Chondrocyte (in vitro differentiated cells): Measurements from ENCODE around the gene TCERG1L. TPM values are rescaled to one million over a fixed set of nuclear protein-coding genes. Genes with fewer than 3 reads are reported as not detected.

Source experiments
- DNase-seq: peaks from one replicate; pipeline ENCODE4 v3.0.0; 2021; ENCODE audit warnings: mixed read lengths, low spot score
- H3K27ac Mint-ChIP-seq: one replicate; pipeline ENCODE4 v1.8.0; 2021; ENCODE audit warnings: mild to moderate bottlenecking, moderate library complexity, mixed read lengths; ENCODE audit not compliant: unreplicated experiment
- H3K27me3 Mint-ChIP-seq: 2 replicates; pipeline ENCODE4 v1.8.0; 2021; ENCODE audit warnings: low read depth, mixed read lengths
- H3K36me3 Mint-ChIP-seq: 2 replicates; pipeline ENCODE4 v1.8.0; 2021; ENCODE audit warnings: low read depth, mixed read lengths
- H3K4me1 Mint-ChIP-seq: 2 replicates; pipeline ENCODE4 v1.8.0; 2021; ENCODE audit warnings: low read depth, mild to moderate bottlenecking, mixed read lengths
- H3K4me3 Mint-ChIP-seq: one replicate; pipeline ENCODE4 v1.8.0; 2021; ENCODE audit warnings: mild to moderate bottlenecking, moderate library complexity, mixed read lengths; ENCODE audit not compliant: unreplicated experiment
- H3K9me3 Mint-ChIP-seq: 2 replicates; pipeline ENCODE4 v1.8.0; 2021; ENCODE audit warnings: low read depth, mixed read lengths
- total RNA-seq: library from RNA; stranded (reverse); gene quantifications from 3 replicates; pipeline ENCODE4 v1.2.1, GENCODE V29; 2021
- TF ChIP-seq, protein P1 (sequence below): fragments of 200-600 bp; sonication (generic); IDR thresholded peaks from 2 replicates; pipeline ENCODE4 v1.5.0; 2021; ENCODE audit warnings: antibody characterized with exemption, mild to moderate bottlenecking, moderate library complexity

TCERG1L gene
- total RNA-seq, 1 donor from 2014 or later = not detected

DNA sequence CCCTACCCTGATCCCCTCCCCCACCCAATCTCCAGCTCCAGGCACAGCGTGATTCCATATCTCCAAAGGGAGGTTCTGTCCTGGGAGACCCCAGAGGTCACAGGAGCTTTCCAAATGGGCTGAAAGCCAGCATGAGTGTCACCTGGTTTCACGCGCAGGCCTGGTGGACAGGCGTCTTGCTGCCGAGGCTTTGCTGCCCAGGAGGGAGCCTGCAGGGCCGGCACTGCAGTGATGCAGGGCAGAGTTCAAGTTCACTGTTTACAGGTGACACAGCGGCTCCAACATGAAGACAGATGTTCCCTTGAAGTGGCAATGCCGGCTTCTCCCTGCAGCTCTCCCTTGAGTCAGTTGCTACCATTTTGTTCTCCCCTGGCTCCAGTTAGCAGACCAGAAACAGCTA, 104.3 kb downstream of the TCERG1L start:
- no peaks in the 10 kb centered on the region for H3K4me1 Mint-ChIP-seq
- peaks cover 10% of the 10 kb centered on the region for H3K9me3 Mint-ChIP-seq
- H3K27me3 Mint-ChIP-seq = no peaks in the 10 kb centered on the region
- H3K4me3 Mint-ChIP-seq = no peak overlapping the region
- no peak overlapping the region for H3K27ac Mint-ChIP-seq
- no peaks in the 10 kb centered on the region for H3K36me3 Mint-ChIP-seq
- DNase-seq = no peak
- TF ChIP-seq, protein P1, sequence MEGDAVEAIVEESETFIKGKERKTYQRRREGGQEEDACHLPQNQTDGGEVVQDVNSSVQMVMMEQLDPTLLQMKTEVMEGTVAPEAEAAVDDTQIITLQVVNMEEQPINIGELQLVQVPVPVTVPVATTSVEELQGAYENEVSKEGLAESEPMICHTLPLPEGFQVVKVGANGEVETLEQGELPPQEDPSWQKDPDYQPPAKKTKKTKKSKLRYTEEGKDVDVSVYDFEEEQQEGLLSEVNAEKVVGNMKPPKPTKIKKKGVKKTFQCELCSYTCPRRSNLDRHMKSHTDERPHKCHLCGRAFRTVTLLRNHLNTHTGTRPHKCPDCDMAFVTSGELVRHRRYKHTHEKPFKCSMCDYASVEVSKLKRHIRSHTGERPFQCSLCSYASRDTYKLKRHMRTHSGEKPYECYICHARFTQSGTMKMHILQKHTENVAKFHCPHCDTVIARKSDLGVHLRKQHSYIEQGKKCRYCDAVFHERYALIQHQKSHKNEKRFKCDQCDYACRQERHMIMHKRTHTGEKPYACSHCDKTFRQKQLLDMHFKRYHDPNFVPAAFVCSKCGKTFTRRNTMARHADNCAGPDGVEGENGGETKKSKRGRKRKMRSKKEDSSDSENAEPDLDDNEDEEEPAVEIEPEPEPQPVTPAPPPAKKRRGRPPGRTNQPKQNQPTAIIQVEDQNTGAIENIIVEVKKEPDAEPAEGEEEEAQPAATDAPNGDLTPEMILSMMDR = no peak

DNA sequence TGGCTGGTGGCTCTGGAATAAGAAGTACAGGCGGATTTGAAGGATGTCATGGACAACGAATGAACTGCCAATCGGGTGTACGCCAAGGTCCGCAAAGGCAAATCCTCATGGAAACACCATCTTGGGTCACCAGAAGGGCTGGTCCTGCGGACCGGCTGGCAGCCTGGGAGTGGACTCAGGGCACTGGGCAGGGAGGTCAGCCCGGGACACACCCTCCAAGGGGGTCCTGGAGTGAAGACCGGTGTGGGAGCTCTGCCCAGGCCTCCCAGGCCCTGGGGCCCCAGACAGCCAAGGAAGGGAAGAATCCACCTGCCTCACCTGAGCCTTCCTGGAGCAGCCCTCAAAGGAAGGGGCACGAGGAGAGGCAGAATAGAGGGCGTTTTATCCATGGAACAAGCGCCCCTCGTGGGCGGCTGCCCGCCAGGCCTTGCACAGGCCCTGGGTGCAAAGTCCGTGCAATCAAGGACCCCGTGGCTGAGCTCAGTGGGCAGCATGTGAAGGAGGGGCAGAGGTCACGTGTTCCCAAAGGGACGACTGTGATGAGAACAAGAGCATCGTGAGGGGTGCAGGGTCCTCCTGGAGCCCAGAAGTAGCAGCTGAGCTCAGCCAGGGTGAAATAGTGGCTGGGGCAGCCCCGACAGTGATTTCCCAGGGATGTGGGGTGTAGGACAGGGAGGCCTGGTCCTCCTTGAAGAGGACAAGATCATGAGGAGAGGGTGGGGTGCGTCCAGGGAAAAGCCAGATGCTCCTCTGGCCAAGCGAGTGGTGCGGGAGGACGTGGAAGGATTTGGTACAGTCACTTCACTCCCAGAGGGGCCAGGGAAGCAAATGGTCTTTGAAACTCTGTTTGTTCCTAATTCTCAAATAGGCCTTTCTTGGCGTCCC, 105.2 kb downstream of the TCERG1L start:
- Mint-ChIP-seq H3K27me3 (no peaks in the 10 kb centered on the region), H3K4me3 (no peak overlapping the region), H3K27ac (no peak overlapping the region), H3K4me1 (no peaks in the 10 kb centered on the region), H3K9me3 (peaks cover 16% of the 10 kb centered on the region), H3K36me3 (no peaks in the 10 kb centered on the region)
- TF ChIP-seq, protein P1 = no peak
- no peak for DNase-seq

DNA sequence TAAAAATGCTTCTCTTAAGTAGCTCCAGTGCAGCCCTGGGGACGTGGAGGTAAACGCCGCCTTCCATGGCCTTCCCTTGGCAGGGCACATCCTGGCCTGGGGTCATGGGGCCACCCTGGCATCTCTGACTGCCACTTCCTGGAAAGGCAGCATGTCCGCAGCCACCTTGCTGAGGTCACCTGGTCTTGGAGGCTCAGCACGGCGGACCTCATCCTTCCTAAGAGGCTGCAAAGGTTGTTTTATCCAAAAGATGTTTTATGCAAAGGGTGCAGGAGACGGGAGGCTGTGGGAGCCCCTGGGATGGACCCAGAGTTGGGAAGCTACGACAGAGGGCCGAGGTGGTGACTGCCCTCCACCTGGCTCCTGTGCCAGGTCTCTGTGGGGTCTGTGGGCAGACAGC, 106.0 kb downstream of the TCERG1L start:
- no peaks in the 10 kb centered on the region for H3K36me3 Mint-ChIP-seq
- H3K4me1 Mint-ChIP-seq = no peaks in the 10 kb centered on the region
- TF ChIP-seq, protein P1 = no peak
- H3K27ac Mint-ChIP-seq = no peak overlapping the region
- no peak overlapping the region for H3K4me3 Mint-ChIP-seq
- H3K9me3 Mint-ChIP-seq = peaks cover 22% of the 10 kb centered on the region
- H3K27me3 Mint-ChIP-seq = no peaks in the 10 kb centered on the region
- no peak for DNase-seq

- Mint-ChIP-seq H3K4me3 (no peak overlapping the region), H3K4me1 (no peaks in the 10 kb centered on the region), H3K27me3 (no peaks in the 10 kb centered on the region), H3K36me3 (no peaks in the 10 kb centered on the region), H3K27ac (no peak overlapping the region), H3K9me3 (peaks cover 27% of the 10 kb centered on the region)
- TF ChIP-seq, protein P1 = no peak
- DNase-seq = no peak
These were observed 106.9 kb downstream of the TCERG1L start for GRCh38 chr10:131204406-131205152.
